Activated T-helper 1 cell treated with Interleukin-2 at 50 U/mL for 16 hours (primary cell): Measurements from ENCODE around the gene ALAS1.

Experiments used
- DNase-seq: peaks from one replicate; pipeline ENCODE4 v3.0.0-alpha.2; 2020; ENCODE audit warnings: low read depth

The ALAS1 gene

GRCh38 chr3:52249683-52250082 lies 51.7 kb downstream of the ALAS1 start:
- DNase-seq = no peak

GRCh38 chr3:52250122-52250521 lies 52.2 kb downstream of the ALAS1 start:
- no peak for DNase-seq

- peak; percentile 71 for DNase-seq
Measured at GRCh38 chr3:52253314-52254304, 55.6 kb downstream of the ALAS1 start.

- DNase-seq = no peak
Measured at GRCh38 chr3:52254608-52255007, 56.6 kb downstream of the ALAS1 start.

- DNase-seq = no peak
Measured at GRCh38 chr3:52256159-52256558, 58.2 kb downstream of the ALAS1 start.

GRCh38 chr3:52256622-52257021 lies 58.7 kb downstream of the ALAS1 start:
- no peak for DNase-seq

GRCh38 chr3:52257911-52258310 lies 60.0 kb downstream of the ALAS1 start:
- DNase-seq = no peak

GRCh38 chr3:52259035-52259434 lies 61.1 kb downstream of the ALAS1 start:
- DNase-seq = no peak

GRCh38 chr3:52259448-52259847 lies 61.5 kb downstream of the ALAS1 start:
- no peak for DNase-seq

GRCh38 chr3:52262447-52262846 lies 64.5 kb downstream of the ALAS1 start:
- DNase-seq = no peak
